NCI-H1417 treated with DMSO at 0.1 percent for 48 hours (cell line): ENCODE results near the gene TSPAN5.
"Not testable (repeated sequence)": the region's sequence is repeated elsewhere in the genome, so short reads cannot be mapped to it uniquely, and the experiment has no call there.

Experiments used
- DNase-seq: peaks from one replicate; lab custom pipeline; 2025; lab: John Stamatoyannopoulos, UW

TSPAN5 gene

DNA sequence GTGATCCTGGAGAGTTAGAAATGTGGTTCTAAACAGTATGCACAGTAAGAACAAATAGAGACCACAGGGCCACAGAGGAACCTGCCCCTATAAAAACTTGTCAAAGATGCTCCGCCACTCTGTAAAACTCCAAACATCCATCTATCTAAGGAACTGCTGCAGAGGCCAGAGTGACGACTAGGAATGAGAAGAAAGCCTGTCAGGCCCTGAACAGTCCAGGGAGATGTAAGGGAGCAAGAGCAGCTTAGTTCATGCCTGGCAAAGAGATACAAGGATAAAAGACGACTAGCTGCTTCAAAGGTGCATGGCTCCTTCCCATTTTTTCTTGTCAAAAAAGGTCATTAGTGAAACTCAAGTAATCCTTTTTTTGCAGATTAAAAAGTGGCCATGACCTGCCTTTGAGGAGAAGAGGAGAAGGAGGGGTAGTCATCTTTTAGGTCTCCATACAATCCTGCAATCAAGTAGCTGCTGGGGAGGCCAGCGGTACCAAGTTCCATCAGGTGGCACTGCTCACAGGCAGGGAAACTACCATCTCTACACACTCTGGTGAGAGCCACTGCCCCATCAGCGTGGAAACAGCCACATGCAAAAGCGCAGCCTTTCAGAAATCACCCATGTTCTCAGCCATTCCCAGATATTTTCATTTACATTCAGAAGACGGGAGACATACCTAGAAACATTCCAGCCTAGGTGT is 162.1 kb downstream of the TSPAN5 start:
- DNase-seq: no peak

DNA sequence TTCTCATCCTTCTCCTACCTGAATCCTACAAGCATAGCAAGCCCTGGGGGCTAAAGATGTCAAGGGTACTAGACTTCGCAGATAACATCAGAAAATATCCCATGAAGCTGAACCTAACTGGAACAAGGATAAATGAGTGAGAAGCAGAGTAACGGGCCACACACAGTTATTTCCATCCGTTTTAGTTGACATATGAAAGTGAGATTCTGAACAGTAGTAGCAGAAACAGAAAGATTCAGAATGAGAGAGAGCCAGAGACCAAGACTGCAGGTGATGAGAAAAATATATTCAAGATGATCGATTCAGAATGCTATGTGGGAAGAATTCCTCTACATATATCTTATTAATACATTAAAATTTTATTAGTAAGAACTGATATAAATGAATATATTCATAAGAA is 165.1 kb downstream of the TSPAN5 start:
- DNase-seq: no peak

GRCh38 chr4:98491899-98492559 is 166.4 kb downstream of the TSPAN5 start:
- DNase-seq: no peak

GRCh38 chr4:98490251-98490650 is 168.2 kb downstream of the TSPAN5 start:
- DNase-seq: no peak

- DNase-seq: no peak
Observed at GRCh38 chr4:98485816-98486345, 172.5 kb downstream of the TSPAN5 start.

GRCh38 chr4:98484031-98484430 is 174.4 kb downstream of the TSPAN5 start:
- no peak for DNase-seq

- DNase-seq: no peak
Observed at GRCh38 chr4:98482847-98483806, 175.3 kb downstream of the TSPAN5 start.

GRCh38 chr4:98482503-98482846 is 175.9 kb downstream of the TSPAN5 start:
- DNase-seq: no peak

GRCh38 chr4:98481167-98481566 is 177.2 kb downstream of the TSPAN5 start:
- DNase-seq: no peak

- DNase-seq: no peak
Observed at GRCh38 chr4:98480535-98480934, 177.9 kb downstream of the TSPAN5 start.

DNA sequence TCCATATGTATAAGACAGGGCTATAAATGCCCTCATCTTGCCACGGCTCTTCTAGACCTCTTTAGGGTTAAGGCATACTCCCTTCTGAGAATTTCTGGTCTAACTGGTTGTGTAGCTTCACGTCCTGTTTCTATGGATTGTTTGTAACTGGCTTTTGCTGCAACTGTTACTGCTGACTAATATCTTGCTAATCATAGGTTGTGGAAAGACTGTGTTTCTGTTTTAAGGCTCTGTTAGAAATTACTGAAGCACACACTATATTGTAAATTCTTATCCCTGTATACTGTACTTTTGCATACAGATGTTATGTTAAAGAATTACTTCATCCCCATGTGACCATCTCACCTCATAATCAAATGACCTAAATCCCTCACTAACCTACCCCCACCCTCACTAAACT is 178.8 kb downstream of the TSPAN5 start:
- DNase-seq: not testable (repeated sequence)

GRCh38 chr4:98476891-98477290 is 181.5 kb downstream of the TSPAN5 start:
- no peak for DNase-seq

DNA sequence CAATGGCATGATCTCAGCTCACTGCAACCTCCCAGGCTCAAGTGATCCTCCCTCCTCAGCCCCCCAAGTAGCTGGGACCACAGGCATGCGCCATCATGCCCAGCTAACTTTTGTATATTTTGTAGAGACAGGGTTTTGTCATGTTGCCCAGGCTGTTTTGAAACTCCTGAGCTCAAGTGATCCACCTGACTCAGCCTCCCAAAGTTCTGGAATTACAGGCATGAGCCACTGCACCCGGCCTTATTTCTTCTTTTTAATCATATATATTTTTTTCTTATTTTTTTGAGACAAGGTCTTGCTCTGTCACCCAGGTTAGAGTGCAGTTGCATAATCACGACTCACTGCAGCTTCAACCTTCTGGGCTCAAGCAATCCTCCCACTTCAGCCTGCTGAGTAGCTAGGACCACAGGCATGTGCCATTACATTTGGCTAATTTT is 184.0 kb downstream of the TSPAN5 start:
- DNase-seq: no peak

DNA sequence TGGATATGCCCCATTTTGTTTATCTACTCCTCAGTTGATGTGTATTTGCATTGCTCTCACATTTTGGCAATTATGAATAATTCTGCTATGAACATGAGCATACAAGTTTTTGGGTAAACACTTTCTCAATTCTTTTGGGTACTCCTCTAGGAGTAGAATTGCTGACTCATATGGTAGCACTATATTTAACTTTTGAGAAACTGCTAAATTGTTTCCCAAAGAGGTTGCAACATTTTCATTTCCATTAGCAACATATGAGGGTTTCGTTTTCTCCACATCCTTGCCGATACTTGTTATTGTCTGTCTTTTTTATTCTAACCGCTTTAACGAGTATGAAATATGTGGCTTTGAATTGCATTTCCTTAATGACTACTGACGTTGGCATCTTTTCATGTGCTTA is 185.4 kb downstream of the TSPAN5 start:
- no peak for DNase-seq

DNA sequence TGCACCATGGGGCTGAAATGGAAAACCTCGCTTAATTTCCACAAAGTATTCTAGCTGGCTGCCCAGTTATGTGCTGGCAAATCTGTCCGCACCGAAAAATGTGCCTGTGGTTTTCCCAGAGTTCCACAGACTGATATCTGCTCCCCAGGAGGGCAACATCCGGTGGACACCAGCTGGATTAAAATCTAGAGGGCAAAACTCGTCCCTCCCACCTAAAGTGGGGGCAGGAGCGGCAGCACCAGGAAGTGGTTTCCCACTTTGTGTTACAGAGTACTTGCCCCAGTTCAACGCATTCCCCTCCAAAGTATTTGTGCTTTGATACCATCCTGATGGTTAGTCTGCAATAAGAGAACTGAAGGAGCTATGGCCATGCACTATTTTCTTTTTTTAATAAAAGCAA is 187.6 kb downstream of the TSPAN5 start:
- no peak for DNase-seq

- DNase-seq: no peak
Observed at GRCh38 chr4:98470366-98470765, 188.0 kb downstream of the TSPAN5 start.

DNA sequence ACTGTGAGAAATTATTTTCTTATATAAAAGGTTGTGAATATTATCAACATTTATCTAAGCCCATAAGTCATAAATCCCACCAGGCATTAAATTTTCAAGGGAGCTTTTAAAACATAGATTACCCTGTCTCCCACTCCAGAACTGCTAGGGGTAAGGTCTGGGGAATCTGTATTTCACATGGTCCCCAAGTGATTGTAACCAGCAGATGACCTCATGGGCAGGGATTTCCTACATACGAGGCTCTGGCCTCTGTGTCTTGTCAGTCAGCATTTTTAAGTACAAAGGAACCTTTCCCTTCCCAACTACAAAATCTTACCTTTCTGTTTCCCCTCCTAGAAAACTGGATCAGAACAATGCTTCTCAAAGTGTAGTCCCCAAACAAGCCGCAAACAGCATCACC is 188.6 kb downstream of the TSPAN5 start:
- DNase-seq: no peak

- DNase-seq: no peak
Observed at GRCh38 chr4:98468709-98469108, 189.7 kb downstream of the TSPAN5 start.

DNA sequence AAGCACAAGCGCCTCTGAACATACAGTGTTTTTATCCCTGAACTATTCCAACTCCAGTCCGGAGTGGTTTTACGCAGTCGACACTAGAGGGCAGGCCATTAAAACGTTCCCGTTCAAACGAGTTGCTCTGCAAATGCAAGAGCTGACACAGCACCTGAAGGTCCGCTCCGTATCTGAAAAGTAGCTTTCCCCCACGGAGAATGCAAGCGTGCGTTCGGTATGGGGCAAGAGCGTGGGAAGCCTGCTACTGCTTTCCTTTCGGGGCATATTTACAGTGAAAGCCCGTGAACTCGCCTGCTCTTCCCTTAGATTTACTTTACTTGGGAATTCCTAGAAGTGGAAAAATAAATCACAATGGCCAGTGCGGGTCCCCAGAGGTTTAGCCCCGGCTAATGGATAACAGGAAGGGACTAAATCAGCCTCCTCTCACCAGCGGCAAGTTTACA is 190.8 kb downstream of the TSPAN5 start:
- DNase-seq: peak; percentile 38

DNA sequence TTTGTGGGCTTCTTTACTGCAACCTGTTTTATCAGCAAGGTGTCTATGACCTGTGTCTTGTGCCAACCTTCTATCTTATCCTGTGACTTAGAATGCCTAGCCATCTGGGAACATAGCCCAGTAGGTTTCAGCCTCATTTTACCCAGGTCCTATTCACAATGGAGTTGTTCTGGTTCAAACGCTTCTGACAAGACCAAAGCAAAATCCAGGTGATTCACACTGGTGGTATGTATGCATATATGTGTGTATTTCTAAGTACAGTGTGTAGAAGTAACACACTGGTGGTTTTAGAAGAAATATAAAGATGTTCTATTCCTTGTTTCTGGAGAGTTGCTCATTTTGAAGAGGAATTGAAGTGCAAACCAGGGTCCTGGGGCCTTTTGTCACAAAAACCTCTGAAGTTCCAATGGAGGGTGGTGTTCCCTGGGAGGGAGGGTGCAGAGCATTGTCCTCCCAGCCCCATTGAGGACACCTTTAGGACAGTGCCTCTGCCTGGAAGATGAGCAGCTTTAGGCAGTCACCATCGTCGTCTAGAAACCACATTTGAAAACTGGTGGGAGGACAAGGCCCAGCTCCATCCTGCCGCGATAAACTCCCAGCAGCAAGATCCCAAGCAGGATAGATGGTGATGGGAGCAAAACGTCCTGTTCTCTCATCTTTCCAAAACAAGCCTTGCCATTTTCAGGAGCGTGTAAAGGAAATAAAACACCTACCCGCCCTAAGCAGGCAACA is 191.4 kb downstream of the TSPAN5 start:
- no peak for DNase-seq

GRCh38 chr4:98462487-98462886 is 195.9 kb downstream of the TSPAN5 start:
- DNase-seq: no peak
